WTC11 (cell line): ENCODE measurements around the gene PREB. TPM values are rescaled to one million over a fixed set of nuclear protein-coding genes. Genes with fewer than 3 reads are reported as not detected.

ENCODE experiments used
- ATAC-seq: fragments of 200-7000 bp; cut with Tn5 transposase; 2 replicates; pipeline ENCODE4 v1.10.0; 2021; ENCODE audit warnings: mild to moderate bottlenecking, moderate library complexity
- CTCF ChIA-PET: fragments of 300-600 bp; sonication (Branson Sonifier 250); formaldehyde crosslinking; loops from one replicate; lab custom pipeline; 2021; ENCODE audit warnings: antibody characterized with exemption; lab: Charles Lee
- POLR2A ChIA-PET: fragments of 350-600 bp; sonication (Branson Sonifier 250); formaldehyde crosslinking; loops from one replicate; lab custom pipeline; 2021; ENCODE audit warnings: antibody characterized with exemption; lab: Charles Lee
- DNase-seq: peaks from one replicate; pipeline ENCODE4 v3.0.0; 2021; ENCODE audit warnings: low spot score
- H3K27ac Mint-ChIP-seq: 2 replicates; pipeline ENCODE4 v1.8.0; 2021; ENCODE audit warnings: mixed read lengths
- H3K27me3 Mint-ChIP-seq: 2 replicates; pipeline ENCODE4 v1.8.0; 2021; ENCODE audit warnings: low read depth, mild to moderate bottlenecking, moderate library complexity, mixed read lengths
- H3K36me3 Mint-ChIP-seq: 2 replicates; pipeline ENCODE4 v1.8.0; 2021; ENCODE audit warnings: mixed read lengths
- H3K4me1 Mint-ChIP-seq: 2 replicates; pipeline ENCODE4 v1.8.0; 2022; ENCODE audit warnings: mixed read lengths
- H3K4me3 Mint-ChIP-seq: 2 replicates; pipeline ENCODE4 v1.8.0; 2021; ENCODE audit warnings: mild to moderate bottlenecking, moderate library complexity, mixed read lengths
- H3K9me3 Mint-ChIP-seq: 2 replicates; pipeline ENCODE4 v1.8.0; 2021; ENCODE audit warnings: mixed read lengths
- CBFB ChIP-seq: sonication (generic); formaldehyde crosslinking; IDR thresholded peaks from 2 replicates; pipeline ENCODE4 v1.8.1; 2022; ENCODE audit warnings: mild to moderate bottlenecking, low read depth, missing genetic modification reagents
- ELF4 ChIP-seq: sonication (generic); formaldehyde crosslinking; IDR thresholded peaks from 2 replicates; pipeline ENCODE4 v1.8.1; 2022; ENCODE audit warnings: low read depth, mild to moderate bottlenecking, moderate library complexity, missing genetic modification reagents
- ETV6 ChIP-seq: sonication (generic); formaldehyde crosslinking; IDR thresholded peaks from 2 replicates; pipeline ENCODE4 v1.8.1; 2022; ENCODE audit warnings: mild to moderate bottlenecking, missing genetic modification reagents
- GABPB1 ChIP-seq: sonication (generic); formaldehyde crosslinking; IDR thresholded peaks from 2 replicates; pipeline ENCODE4 v1.8.1; 2023; ENCODE audit warnings: mild to moderate bottlenecking, missing genetic modification reagents
- NFATC4 ChIP-seq: fragments of 250-450 bp; sonication (Bioruptor Pico); IDR thresholded peaks from 2 replicates; pipeline ENCODE4 v1.9.0; 2021; ENCODE audit warnings: mild to moderate bottlenecking
- NFE2L1 ChIP-seq: sonication (generic); formaldehyde crosslinking; IDR thresholded peaks from 2 replicates; pipeline ENCODE4 v1.8.1; 2023; ENCODE audit warnings: missing genetic modification reagents
- NFYB ChIP-seq: sonication (generic); formaldehyde crosslinking; conservative IDR thresholded peaks from 2 replicates; pipeline ENCODE4 v1.8.0; 2022; ENCODE audit warnings: low read depth, missing genetic modification reagents
- NR2C2 ChIP-seq: sonication (generic); formaldehyde crosslinking; IDR thresholded peaks from 2 replicates; pipeline ENCODE4 v1.8.0; 2022; ENCODE audit warnings: mild to moderate bottlenecking, missing genetic modification reagents
- NR3C1 ChIP-seq: sonication (generic); formaldehyde crosslinking; conservative IDR thresholded peaks from 2 replicates; pipeline ENCODE4 v1.8.1; 2023; ENCODE audit warnings: low read depth, mild to moderate bottlenecking, missing genetic modification reagents
- ZNF219 ChIP-seq: sonication (generic); formaldehyde crosslinking; IDR thresholded peaks from 2 replicates; pipeline ENCODE4 v1.8.0; 2023; ENCODE audit warnings: missing genetic modification reagents, mild to moderate bottlenecking, borderline replicate concordance
- total RNA-seq: library from RNA; stranded (reverse); gene quantifications from 3 replicates; pipeline ENCODE4 v1.2.3, GENCODE V29; 2021
- TF ChIP-seq, protein P1 (sequence below): sonication (generic); formaldehyde crosslinking; IDR thresholded peaks from 2 replicates; pipeline ENCODE4 v1.8.0; 2023; ENCODE audit warnings: missing genetic modification reagents, mild to moderate bottlenecking, borderline replicate concordance
- TF ChIP-seq, protein P2 (sequence below): fragments of 250-450 bp; sonication (Bioruptor Pico); IDR thresholded peaks from 2 replicates; pipeline ENCODE4 v1.8.0; 2021; ENCODE audit warnings: mild to moderate bottlenecking
- TF ChIP-seq, protein P3 (sequence below): fragments of 200-600 bp; IDR thresholded peaks from 2 replicates; pipeline ENCODE4 v1.8.0; 2022; ENCODE audit warnings: antibody characterized with exemption
- TF ChIP-seq, protein P4 (sequence below): sonication (generic); formaldehyde crosslinking; IDR thresholded peaks from 2 replicates; pipeline ENCODE4 v1.8.1; 2022; ENCODE audit warnings: low read depth, missing genetic modification reagents, borderline replicate concordance
- TF ChIP-seq, protein P5 (sequence below): sonication (generic); formaldehyde crosslinking; IDR thresholded peaks from 2 replicates; pipeline ENCODE4 v1.8.0; 2023; ENCODE audit warnings: missing genetic modification reagents
- TF ChIP-seq, protein P6 (sequence below): sonication (generic); formaldehyde crosslinking; IDR thresholded peaks from 2 replicates; pipeline ENCODE4 v1.8.1; 2023; ENCODE audit warnings: mild to moderate bottlenecking, missing genetic modification reagents, moderate library complexity
- TF ChIP-seq, protein P7 (sequence below): sonication (generic); formaldehyde crosslinking; IDR thresholded peaks from 2 replicates; pipeline ENCODE4 v1.8.1; 2022; ENCODE audit warnings: low read depth, mild to moderate bottlenecking, moderate library complexity, missing genetic modification reagents, borderline replicate concordance
- TF ChIP-seq, protein P8 (sequence below): fragments of 250-450 bp; sonication (Bioruptor Pico); IDR thresholded peaks from 2 replicates; pipeline ENCODE4 v1.9.0; 2021; ENCODE audit warnings: moderate library complexity, mild to moderate bottlenecking, inconsistent platforms, borderline replicate concordance

The PREB gene
- total RNA-seq, 1 experiment from 2014 or later = 69.2 TPM

DNA sequence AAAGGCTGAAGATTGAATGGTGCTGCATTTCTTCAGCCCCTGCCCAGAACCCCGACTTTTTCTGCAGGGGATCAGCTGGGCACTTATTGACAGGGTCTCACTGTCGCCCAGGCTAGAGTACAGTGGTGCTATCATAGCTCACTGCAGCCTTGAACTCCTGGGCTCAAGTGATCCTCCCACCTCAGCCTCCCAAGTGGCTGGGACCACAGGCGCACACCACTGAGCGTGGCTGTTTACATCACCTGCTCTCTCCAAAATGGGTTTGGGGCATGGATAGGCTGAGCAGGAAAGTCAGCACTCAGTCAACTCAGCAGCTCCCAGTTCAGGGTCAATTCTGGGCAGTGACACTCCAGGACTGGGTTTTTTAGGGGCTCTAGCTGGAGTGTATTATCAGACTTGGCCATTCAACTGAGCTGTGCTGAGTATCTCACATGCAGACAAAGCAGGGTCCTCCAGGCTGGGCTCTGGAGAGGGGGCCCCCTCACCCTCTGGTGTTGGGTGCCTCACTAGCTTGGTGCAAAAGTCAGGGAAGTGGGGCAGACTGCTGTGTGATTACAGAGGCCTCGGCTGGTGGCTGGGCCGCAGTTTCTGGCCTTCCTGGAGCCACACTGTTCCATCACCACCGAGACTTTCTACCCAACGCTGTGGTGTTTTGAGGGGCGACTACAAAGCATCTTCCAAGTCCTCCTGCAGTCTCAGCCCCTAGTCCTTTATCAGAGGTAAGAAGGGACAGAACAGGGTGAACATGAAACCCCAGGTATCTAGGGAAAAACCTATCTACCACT lies 6.4 kb downstream of the PREB start:
- no peak for TF ChIP-seq NFE2L1
- TF ChIP-seq, protein P1, sequence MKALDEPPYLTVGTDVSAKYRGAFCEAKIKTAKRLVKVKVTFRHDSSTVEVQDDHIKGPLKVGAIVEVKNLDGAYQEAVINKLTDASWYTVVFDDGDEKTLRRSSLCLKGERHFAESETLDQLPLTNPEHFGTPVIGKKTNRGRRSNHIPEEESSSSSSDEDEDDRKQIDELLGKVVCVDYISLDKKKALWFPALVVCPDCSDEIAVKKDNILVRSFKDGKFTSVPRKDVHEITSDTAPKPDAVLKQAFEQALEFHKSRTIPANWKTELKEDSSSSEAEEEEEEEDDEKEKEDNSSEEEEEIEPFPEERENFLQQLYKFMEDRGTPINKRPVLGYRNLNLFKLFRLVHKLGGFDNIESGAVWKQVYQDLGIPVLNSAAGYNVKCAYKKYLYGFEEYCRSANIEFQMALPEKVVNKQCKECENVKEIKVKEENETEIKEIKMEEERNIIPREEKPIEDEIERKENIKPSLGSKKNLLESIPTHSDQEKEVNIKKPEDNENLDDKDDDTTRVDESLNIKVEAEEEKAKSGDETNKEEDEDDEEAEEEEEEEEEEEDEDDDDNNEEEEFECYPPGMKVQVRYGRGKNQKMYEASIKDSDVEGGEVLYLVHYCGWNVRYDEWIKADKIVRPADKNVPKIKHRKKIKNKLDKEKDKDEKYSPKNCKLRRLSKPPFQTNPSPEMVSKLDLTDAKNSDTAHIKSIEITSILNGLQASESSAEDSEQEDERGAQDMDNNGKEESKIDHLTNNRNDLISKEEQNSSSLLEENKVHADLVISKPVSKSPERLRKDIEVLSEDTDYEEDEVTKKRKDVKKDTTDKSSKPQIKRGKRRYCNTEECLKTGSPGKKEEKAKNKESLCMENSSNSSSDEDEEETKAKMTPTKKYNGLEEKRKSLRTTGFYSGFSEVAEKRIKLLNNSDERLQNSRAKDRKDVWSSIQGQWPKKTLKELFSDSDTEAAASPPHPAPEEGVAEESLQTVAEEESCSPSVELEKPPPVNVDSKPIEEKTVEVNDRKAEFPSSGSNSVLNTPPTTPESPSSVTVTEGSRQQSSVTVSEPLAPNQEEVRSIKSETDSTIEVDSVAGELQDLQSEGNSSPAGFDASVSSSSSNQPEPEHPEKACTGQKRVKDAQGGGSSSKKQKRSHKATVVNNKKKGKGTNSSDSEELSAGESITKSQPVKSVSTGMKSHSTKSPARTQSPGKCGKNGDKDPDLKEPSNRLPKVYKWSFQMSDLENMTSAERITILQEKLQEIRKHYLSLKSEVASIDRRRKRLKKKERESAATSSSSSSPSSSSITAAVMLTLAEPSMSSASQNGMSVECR (CRISPR knock-in tag) = peak; percentile 24; the same call in 1 of the 2 replicates
- TF ChIP-seq ZNF219 (CRISPR knock-in tag) = no peak
- TF ChIP-seq, protein P2, sequence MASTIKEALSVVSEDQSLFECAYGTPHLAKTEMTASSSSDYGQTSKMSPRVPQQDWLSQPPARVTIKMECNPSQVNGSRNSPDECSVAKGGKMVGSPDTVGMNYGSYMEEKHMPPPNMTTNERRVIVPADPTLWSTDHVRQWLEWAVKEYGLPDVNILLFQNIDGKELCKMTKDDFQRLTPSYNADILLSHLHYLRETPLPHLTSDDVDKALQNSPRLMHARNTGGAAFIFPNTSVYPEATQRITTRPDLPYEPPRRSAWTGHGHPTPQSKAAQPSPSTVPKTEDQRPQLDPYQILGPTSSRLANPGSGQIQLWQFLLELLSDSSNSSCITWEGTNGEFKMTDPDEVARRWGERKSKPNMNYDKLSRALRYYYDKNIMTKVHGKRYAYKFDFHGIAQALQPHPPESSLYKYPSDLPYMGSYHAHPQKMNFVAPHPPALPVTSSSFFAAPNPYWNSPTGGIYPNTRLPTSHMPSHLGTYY (CRISPR knock-in tag) = no peak
- no peak for TF ChIP-seq ELF4
- TF ChIP-seq NR3C1 = no peak
- TF ChIP-seq, protein P3, sequence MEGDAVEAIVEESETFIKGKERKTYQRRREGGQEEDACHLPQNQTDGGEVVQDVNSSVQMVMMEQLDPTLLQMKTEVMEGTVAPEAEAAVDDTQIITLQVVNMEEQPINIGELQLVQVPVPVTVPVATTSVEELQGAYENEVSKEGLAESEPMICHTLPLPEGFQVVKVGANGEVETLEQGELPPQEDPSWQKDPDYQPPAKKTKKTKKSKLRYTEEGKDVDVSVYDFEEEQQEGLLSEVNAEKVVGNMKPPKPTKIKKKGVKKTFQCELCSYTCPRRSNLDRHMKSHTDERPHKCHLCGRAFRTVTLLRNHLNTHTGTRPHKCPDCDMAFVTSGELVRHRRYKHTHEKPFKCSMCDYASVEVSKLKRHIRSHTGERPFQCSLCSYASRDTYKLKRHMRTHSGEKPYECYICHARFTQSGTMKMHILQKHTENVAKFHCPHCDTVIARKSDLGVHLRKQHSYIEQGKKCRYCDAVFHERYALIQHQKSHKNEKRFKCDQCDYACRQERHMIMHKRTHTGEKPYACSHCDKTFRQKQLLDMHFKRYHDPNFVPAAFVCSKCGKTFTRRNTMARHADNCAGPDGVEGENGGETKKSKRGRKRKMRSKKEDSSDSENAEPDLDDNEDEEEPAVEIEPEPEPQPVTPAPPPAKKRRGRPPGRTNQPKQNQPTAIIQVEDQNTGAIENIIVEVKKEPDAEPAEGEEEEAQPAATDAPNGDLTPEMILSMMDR = no peak
- TF ChIP-seq ETV6 (CRISPR knock-in tag) = no peak
- TF ChIP-seq NR2C2 (CRISPR knock-in tag) = no peak
- ChIA-PET POLR2A (no interaction called here), CTCF (interaction anchor here (1.2 to 2.0 kb wide), 2 partner anchors 42 to 63 kb away, joined by 4 read pairs; no protein-coding TSS in a partner anchor)
- DNase-seq = no peak
- no peaks in the 10 kb centered on the region for H3K9me3 Mint-ChIP-seq
- peaks cover 17% of the 10 kb centered on the region for H3K36me3 Mint-ChIP-seq
- no peak for ATAC-seq
- H3K27ac Mint-ChIP-seq = no peak overlapping the region
- H3K4me3 Mint-ChIP-seq = no peak overlapping the region
- H3K4me1 Mint-ChIP-seq = peaks cover 16% of the 10 kb centered on the region; the same call in 1 of the 2 replicates
- peaks cover 19% of the 10 kb centered on the region for H3K27me3 Mint-ChIP-seq

DNA sequence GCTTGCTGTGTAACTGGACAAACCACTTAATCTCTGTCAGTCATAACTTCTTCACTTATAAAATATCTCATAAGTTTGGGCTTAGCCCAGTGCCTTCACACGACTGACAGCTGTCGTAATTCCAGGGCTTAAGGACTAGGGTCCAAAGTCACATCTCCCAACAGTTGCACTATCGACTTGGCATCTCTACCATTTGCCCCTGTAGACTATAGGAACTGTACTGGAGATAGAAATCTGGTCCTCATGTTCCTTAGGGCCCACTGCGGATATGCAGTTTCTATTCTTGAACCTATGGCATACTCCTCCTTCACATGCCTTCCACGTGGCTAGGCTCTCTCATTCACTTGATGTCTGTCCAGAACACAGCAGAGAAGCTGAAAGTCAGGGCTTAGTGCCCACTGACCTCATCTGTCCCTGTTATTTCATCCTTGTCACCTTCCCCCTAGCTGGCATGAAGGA lies 8.2 kb downstream of the PREB start:
- CTCF ChIA-PET = interaction anchor here (1.3 kb wide), 1 partner anchor 65 kb away, joined by 8 read pairs; no protein-coding TSS in a partner anchor
- no peak overlapping the region for H3K4me3 Mint-ChIP-seq

DNA sequence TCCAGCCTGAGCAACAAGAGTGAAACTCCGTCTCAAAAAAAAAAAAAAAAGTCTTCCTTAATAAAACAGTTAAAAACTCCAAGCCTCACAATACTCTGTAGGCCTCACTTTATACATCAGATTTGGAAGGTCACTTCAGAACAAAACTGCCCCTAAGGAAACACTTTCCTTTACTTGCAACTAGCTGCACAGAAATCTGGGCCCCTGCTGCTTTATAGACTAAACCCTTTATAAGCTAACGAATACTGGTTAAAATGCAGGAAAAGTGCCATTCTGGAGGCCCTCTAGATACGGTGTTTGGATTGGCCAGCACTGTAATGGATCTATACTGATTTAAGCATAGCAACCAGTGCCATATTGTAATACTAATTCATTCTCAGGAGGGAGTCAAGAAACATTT lies 9.3 kb downstream of the PREB start:
- Mint-ChIP-seq H3K4me3 (no peak overlapping the region; the same call in 1 of the 2 replicates), H3K27ac (no peak overlapping the region), H3K4me1 (peaks cover 16% of the 10 kb centered on the region; the same call in 1 of the 2 replicates), H3K27me3 (peaks cover 48% of the 10 kb centered on the region), H3K36me3 (no peaks in the 10 kb centered on the region), H3K9me3 (no peaks in the 10 kb centered on the region)
- no peak for DNase-seq
- CTCF ChIA-PET = no interaction called here
- POLR2A ChIA-PET = interaction anchor here (0.7 kb wide), 1 partner anchor 285 kb away, joined by 3 read pairs; no protein-coding TSS in a partner anchor
- no peak for ATAC-seq
- TF ChIP-seq, protein P4, sequence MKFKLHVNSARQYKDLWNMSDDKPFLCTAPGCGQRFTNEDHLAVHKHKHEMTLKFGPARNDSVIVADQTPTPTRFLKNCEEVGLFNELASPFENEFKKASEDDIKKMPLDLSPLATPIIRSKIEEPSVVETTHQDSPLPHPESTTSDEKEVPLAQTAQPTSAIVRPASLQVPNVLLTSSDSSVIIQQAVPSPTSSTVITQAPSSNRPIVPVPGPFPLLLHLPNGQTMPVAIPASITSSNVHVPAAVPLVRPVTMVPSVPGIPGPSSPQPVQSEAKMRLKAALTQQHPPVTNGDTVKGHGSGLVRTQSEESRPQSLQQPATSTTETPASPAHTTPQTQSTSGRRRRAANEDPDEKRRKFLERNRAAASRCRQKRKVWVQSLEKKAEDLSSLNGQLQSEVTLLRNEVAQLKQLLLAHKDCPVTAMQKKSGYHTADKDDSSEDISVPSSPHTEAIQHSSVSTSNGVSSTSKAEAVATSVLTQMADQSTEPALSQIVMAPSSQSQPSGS = no peak
- TF ChIP-seq NFYB (no peak), CBFB (CRISPR knock-in tag) (no peak), ELF4 (no peak)
- TF ChIP-seq, protein P5, sequence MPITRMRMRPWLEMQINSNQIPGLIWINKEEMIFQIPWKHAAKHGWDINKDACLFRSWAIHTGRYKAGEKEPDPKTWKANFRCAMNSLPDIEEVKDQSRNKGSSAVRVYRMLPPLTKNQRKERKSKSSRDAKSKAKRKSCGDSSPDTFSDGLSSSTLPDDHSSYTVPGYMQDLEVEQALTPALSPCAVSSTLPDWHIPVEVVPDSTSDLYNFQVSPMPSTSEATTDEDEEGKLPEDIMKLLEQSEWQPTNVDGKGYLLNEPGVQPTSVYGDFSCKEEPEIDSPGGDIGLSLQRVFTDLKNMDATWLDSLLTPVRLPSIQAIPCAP (CRISPR knock-in tag) = no peak
- TF ChIP-seq, protein P6, sequence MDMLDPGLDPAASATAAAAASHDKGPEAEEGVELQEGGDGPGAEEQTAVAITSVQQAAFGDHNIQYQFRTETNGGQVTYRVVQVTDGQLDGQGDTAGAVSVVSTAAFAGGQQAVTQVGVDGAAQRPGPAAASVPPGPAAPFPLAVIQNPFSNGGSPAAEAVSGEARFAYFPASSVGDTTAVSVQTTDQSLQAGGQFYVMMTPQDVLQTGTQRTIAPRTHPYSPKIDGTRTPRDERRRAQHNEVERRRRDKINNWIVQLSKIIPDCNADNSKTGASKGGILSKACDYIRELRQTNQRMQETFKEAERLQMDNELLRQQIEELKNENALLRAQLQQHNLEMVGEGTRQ = no peak
- TF ChIP-seq, protein P7, sequence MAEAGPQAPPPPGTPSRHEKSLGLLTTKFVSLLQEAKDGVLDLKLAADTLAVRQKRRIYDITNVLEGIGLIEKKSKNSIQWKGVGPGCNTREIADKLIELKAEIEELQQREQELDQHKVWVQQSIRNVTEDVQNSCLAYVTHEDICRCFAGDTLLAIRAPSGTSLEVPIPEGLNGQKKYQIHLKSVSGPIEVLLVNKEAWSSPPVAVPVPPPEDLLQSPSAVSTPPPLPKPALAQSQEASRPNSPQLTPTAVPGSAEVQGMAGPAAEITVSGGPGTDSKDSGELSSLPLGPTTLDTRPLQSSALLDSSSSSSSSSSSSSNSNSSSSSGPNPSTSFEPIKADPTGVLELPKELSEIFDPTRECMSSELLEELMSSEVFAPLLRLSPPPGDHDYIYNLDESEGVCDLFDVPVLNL (CRISPR knock-in tag) = no peak
- TF ChIP-seq, protein P8, sequence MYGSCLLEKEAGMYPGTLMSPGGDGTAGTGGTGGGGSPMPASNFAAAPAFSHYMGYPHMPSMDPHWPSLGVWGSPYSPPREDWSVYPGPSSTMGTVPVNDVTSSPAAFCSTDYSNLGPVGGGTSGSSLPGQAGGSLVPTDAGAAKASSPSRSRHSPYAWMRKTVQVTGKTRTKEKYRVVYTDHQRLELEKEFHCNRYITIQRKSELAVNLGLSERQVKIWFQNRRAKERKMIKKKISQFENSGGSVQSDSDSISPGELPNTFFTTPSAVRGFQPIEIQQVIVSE = no peak

More for the DNA sequence above, 8.2 kb downstream of the PREB start:
- no peak for DNase-seq
- H3K27ac Mint-ChIP-seq = no peak overlapping the region
- ATAC-seq = no peak
- TF ChIP-seq NFATC4 (CRISPR knock-in tag) (no peak), GABPB1 (CRISPR knock-in tag) (0 out of 2 replicates have a peak, but pooled peaks have one; percentile 14)
- H3K4me1 Mint-ChIP-seq = peaks cover 16% of the 10 kb centered on the region; the same call in 1 of the 2 replicates
- H3K36me3 Mint-ChIP-seq = peaks cover 8% of the 10 kb centered on the region
- POLR2A ChIA-PET = no interaction called here
- H3K9me3 Mint-ChIP-seq = no peaks in the 10 kb centered on the region
- H3K27me3 Mint-ChIP-seq = peaks cover 37% of the 10 kb centered on the region
